ENCODE measurements around the gene MAMLD1. TPM values are rescaled to one million over a fixed set of nuclear protein-coding genes. Genes with fewer than 3 reads are reported as not detected.

Gene MAMLD1
- total RNA-seq, 2 donors from 2014 or later: 0.44 to 0.68 TPM

GRCh38 chrX:150446995-150447394, 83.9 kb downstream of the MAMLD1 start:
- H3K27me3 ChIP-seq (ENCODE audit: control insufficient read depth, insufficient read depth, low read length, poor library complexity, severe bottlenecking): no peaks in the 10 kb centered on the region
- Mint-ChIP-seq H3K27ac (no peak overlapping the region), H3K4me3 (no peak overlapping the region), H3K27me3 (ENCODE audit: insufficient read depth) (peaks cover 2% of the 10 kb centered on the region), H3K9me3 (peaks cover 34% of the 10 kb centered on the region), H3K36me3 (ENCODE audit: low read depth) (no peaks in the 10 kb centered on the region), H3K4me1 (peaks cover 16% of the 10 kb centered on the region)
- no peaks in the 10 kb centered on the region for H3K4me1 ChIP-seq (ENCODE audit: control insufficient read depth, insufficient read depth, low read length)
- no peak overlapping the region for H3K27ac ChIP-seq (ENCODE audit: low read depth, low read length)
- no peaks in the 10 kb centered on the region for H3K9me3 ChIP-seq (ENCODE audit: control insufficient read depth, low read length)
- no peak for DNase-seq
- H3K36me3 ChIP-seq (ENCODE audit: control insufficient read depth, insufficient read depth, low read length): no peaks in the 10 kb centered on the region
- H3K9ac ChIP-seq (ENCODE audit: extremely low read depth, low read length, poor library complexity, severe bottlenecking): no peak overlapping the region
- WGBS, 2 experiments (ENCODE audit: insufficient coverage in 1 of 2, insufficient read length in 1 of 2): 90 to 100% methylated on average over 1 of the region's 1 CpG
- no peak overlapping the region for H3K4me3 ChIP-seq (ENCODE audit: low read length)
- no peak for TF ChIP-seq CTCF (conservative IDR thresholded peaks at IDR 0.05)

GRCh38 chrX:150449313-150449712, 86.2 kb downstream of the MAMLD1 start:
- Mint-ChIP-seq H3K4me1 (peaks cover 16% of the 10 kb centered on the region), H3K9me3 (peaks cover 36% of the 10 kb centered on the region), H3K27ac (no peak overlapping the region), H3K4me3 (no peak overlapping the region), H3K36me3 (ENCODE audit: low read depth) (no peaks in the 10 kb centered on the region), H3K27me3 (ENCODE audit: insufficient read depth) (peaks cover 2% of the 10 kb centered on the region)
- H3K36me3 ChIP-seq (ENCODE audit: control insufficient read depth, insufficient read depth, low read length): no peaks in the 10 kb centered on the region
- 96% methylated on average over 3 of the region's 5 CpGs; no CpG with 5 or more reads in 1 of the 2 experiments for WGBS, 2 experiments (ENCODE audit: insufficient coverage in 1 of 2, insufficient read length in 1 of 2)
- no peaks in the 10 kb centered on the region for H3K4me1 ChIP-seq (ENCODE audit: control insufficient read depth, insufficient read depth, low read length)
- H3K27ac ChIP-seq (ENCODE audit: low read depth, low read length): no peak overlapping the region
- no peak overlapping the region for H3K9ac ChIP-seq (ENCODE audit: extremely low read depth, low read length, poor library complexity, severe bottlenecking)
- H3K9me3 ChIP-seq (ENCODE audit: control insufficient read depth, low read length): no peaks in the 10 kb centered on the region
- no peaks in the 10 kb centered on the region for H3K27me3 ChIP-seq (ENCODE audit: control insufficient read depth, insufficient read depth, low read length, poor library complexity, severe bottlenecking)
- peak; percentile 53 for TF ChIP-seq CTCF (conservative IDR thresholded peaks at IDR 0.05)
- no peak for DNase-seq
- H3K4me3 ChIP-seq (ENCODE audit: low read length): no peak overlapping the region

GRCh38 chrX:150450519-150451177, 87.5 kb downstream of the MAMLD1 start:
- H3K9ac ChIP-seq (ENCODE audit: extremely low read depth, low read length, poor library complexity, severe bottlenecking): no peak overlapping the region
- DNase-seq: no peak
- Mint-ChIP-seq H3K4me1 (peaks cover 16% of the 10 kb centered on the region), H3K27ac (no peak overlapping the region), H3K36me3 (ENCODE audit: low read depth) (no peaks in the 10 kb centered on the region), H3K4me3 (no peak overlapping the region), H3K27me3 (ENCODE audit: insufficient read depth) (peaks cover 2% of the 10 kb centered on the region), H3K9me3 (peaks cover 42% of the 10 kb centered on the region)
- H3K4me1 ChIP-seq (ENCODE audit: control insufficient read depth, insufficient read depth, low read length): no peaks in the 10 kb centered on the region
- no peak overlapping the region for H3K4me3 ChIP-seq (ENCODE audit: low read length)
- 94% methylated on average over 5 of the region's 5 CpGs; no CpG with 5 or more reads in 1 of the 2 experiments for WGBS, 2 experiments (ENCODE audit: insufficient coverage in 1 of 2, insufficient read length in 1 of 2)
- no peaks in the 10 kb centered on the region for H3K9me3 ChIP-seq (ENCODE audit: control insufficient read depth, low read length)
- no peaks in the 10 kb centered on the region for H3K27me3 ChIP-seq (ENCODE audit: control insufficient read depth, insufficient read depth, low read length, poor library complexity, severe bottlenecking)
- TF ChIP-seq CTCF (conservative IDR thresholded peaks at IDR 0.05): no peak
- no peaks in the 10 kb centered on the region for H3K36me3 ChIP-seq (ENCODE audit: control insufficient read depth, insufficient read depth, low read length)
- no peak overlapping the region for H3K27ac ChIP-seq (ENCODE audit: low read depth, low read length)

Data from endodermal cell (in vitro differentiated cells).